HepG2 (cell line): ENCODE measurements around the gene MLH1.

Experiments
- CAMTA2 ChIP-seq: sonication (generic); formaldehyde crosslinking; IDR thresholded peaks from 2 replicates; pipeline ENCODE4 v1.4.0; 2020; ENCODE audit warnings: mild to moderate bottlenecking, missing genetic modification reagents, borderline replicate concordance
- CTCF ChIP-seq: sonication (generic); formaldehyde crosslinking; IDR thresholded peaks from 2 replicates; pipeline ENCODE4 v1.5.0; 2020; ENCODE audit warnings: mild to moderate bottlenecking, missing genetic modification reagents, moderate library complexity
- HNRNPLL ChIP-seq: fragments of 200-400 bp; formaldehyde crosslinking; IDR thresholded peaks from 2 replicates; pipeline ENCODE4 v1.6.1; 2017; ENCODE audit warnings: mild to moderate bottlenecking, low read depth, low read length; ENCODE audit not compliant: poor library complexity, severe bottlenecking
- MTF2 ChIP-seq: sonication (generic); formaldehyde crosslinking; IDR thresholded peaks from 2 replicates; pipeline ENCODE4 v1.5.0; 2020; ENCODE audit warnings: missing genetic modification reagents, borderline replicate concordance
- NFYC ChIP-seq: IDR thresholded peaks from 2 replicates; pipeline ENCODE4 v1.6.1; 2016; ENCODE audit warnings: missing genetic modification reagents, missing compliant biosample characterization
- NR2F1 ChIP-seq, 2 experiments: fragments of 450-650 bp in 1 of 2; formaldehyde crosslinking in 1 of 2; IDR thresholded peaks; 2 replicates each; pipeline versions ENCODE4 v1.5.0 to v1.6.1; 2016 to 2020; ENCODE audit warnings: mild to moderate bottlenecking in 1 of 2, missing compliant biosample characterization in 1 of 2, missing genetic modification reagents in 1 of 2, moderate library complexity in 1 of 2
- NRL ChIP-seq: sonication (generic); formaldehyde crosslinking; IDR thresholded peaks from 2 replicates; pipeline ENCODE4 v1.5.0; 2020; ENCODE audit warnings: missing genetic modification reagents, mild to moderate bottlenecking, moderate library complexity, borderline replicate concordance
- PAX8 ChIP-seq: sonication (generic); formaldehyde crosslinking; IDR thresholded peaks from 2 replicates; pipeline ENCODE4 v1.8.0; 2022; ENCODE audit warnings: mild to moderate bottlenecking, missing genetic modification reagents, borderline replicate concordance
- POLR2AphosphoS5 ChIP-seq: IDR thresholded peaks from 2 replicates; pipeline ENCODE4 v1.6.1; 2012; ENCODE audit warnings: low read depth, low read length
- RELA ChIP-seq: sonication (generic); formaldehyde crosslinking; IDR thresholded peaks from 2 replicates; pipeline ENCODE4 v1.4.0; 2020; ENCODE audit warnings: missing genetic modification reagents
- ZBTB21 ChIP-seq: sonication (generic); formaldehyde crosslinking; IDR thresholded peaks from 2 replicates; pipeline ENCODE4 v1.4.0; 2020; ENCODE audit warnings: missing genetic modification reagents
- ZNF766 ChIP-seq: sonication (generic); formaldehyde crosslinking; IDR thresholded peaks from 2 replicates; pipeline ENCODE4 v1.5.0; 2020; ENCODE audit warnings: missing genetic modification reagents, borderline replicate concordance
- ZUFSP ChIP-seq: sonication (generic); formaldehyde crosslinking; IDR thresholded peaks from 2 replicates; pipeline ENCODE4 v1.9.0; 2021; ENCODE audit warnings: missing genetic modification reagents, mild to moderate bottlenecking, borderline replicate concordance
- TF ChIP-seq, protein P1 (sequence below): sonication (generic); formaldehyde crosslinking; IDR thresholded peaks from 2 replicates; pipeline ENCODE4 v1.9.0; 2022; ENCODE audit warnings: missing genetic modification reagents, mild to moderate bottlenecking, borderline replicate concordance

GRCh38 chr3:37053753-37054152 lies 60.4 kb downstream of the MLH1 start:
- TF ChIP-seq POLR2AphosphoS5 (no peak), HNRNPLL (no peak), NR2F1 (CRISPR knock-in tag; IDR thresholded peaks at IDR 0.05) (no peak), ZNF766 (no peak), CTCF (CRISPR knock-in tag) (no peak), ZBTB21 (CRISPR knock-in tag) (no peak), MTF2 (CRISPR knock-in tag) (no peak), PAX8 (CRISPR knock-in tag) (no peak), NFYC (no peak), RELA (no peak), NRL (CRISPR knock-in tag) (no peak), CAMTA2 (CRISPR knock-in tag) (no peak), ZUFSP (CRISPR knock-in tag) (no peak)
- TF ChIP-seq, protein P1, sequence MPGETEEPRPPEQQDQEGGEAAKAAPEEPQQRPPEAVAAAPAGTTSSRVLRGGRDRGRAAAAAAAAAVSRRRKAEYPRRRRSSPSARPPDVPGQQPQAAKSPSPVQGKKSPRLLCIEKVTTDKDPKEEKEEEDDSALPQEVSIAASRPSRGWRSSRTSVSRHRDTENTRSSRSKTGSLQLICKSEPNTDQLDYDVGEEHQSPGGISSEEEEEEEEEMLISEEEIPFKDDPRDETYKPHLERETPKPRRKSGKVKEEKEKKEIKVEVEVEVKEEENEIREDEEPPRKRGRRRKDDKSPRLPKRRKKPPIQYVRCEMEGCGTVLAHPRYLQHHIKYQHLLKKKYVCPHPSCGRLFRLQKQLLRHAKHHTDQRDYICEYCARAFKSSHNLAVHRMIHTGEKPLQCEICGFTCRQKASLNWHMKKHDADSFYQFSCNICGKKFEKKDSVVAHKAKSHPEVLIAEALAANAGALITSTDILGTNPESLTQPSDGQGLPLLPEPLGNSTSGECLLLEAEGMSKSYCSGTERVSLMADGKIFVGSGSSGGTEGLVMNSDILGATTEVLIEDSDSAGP (CRISPR knock-in tag), result no peak
